GM19452 (cell line): ENCODE measurements around the gene DAZAP1.

Experiments
- ATAC-seq: cut with Tn5 transposase; IDR thresholded peaks from one replicate; pipeline ENCODE4 v1.9.1; 2021; ENCODE audit not compliant: unreplicated experiment

DAZAP1 gene

DNA sequence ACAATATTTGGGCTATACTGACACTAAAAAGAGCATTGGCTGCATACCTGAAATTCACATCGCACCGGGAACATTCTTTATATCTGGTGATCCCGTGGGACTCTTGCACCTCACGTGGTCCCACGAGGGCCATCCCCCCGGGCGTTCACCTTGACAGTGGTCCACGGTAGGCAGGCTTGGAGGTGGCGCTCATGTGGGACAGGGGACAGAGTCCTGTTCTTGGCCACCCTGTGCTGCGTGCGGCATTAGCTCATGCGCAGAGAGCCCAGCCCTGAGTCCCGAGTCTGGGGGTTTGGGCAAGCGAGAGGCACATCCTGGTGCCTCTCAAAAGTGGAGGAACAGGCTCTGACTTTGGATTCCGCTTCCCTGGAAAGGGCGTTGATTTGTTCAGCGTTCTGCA is 13.5 kb upstream of the DAZAP1 start:
- no peak for ATAC-seq

DNA sequence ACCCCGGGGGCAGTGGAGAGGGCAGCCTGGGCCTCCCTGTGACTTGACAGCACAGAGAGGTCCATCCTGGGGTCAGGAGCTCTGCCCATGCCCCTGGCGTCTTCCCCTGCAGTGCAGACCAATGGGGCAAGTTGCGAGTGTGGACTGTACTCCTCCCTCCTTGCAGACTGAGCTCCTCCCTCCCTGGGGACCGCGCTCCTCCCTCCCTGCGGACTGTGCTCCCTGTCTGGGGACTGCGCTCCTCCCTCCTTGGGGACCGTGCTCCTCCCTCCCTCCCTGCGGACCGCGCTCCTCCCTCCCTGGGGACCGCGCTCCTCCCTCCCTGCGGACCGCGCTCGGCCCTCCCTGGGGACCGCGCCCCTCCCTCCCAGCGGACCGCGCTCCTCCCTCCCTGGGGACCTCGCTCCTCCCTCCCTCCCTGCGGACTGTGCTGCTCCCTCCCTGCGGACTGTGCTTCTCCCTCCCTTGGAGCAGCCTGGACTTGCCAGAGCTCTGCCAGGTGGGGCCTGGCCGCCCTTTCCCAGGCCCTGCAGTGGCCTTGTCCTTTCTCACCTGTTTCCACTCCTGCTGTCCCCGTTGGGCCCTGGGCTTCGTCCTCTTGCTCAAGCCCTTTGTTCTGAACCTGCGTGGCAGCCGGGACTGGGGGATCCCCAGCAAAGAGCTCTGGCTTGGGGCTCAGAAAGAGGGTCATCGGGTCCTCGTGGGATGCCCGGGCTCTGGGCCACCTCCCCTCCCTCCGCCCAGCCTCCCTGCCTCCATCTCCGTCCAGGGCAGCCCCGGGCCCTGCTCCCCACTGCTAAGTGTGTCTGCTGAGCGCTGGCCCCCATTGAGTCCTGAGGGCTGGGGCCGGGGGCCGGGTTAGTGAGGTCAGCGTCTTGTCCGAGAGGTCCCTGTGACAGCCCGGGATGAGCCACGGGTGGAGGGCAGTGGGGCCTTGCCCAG is 12.9 kb upstream of the DAZAP1 start:
- ATAC-seq: no peak

DNA sequence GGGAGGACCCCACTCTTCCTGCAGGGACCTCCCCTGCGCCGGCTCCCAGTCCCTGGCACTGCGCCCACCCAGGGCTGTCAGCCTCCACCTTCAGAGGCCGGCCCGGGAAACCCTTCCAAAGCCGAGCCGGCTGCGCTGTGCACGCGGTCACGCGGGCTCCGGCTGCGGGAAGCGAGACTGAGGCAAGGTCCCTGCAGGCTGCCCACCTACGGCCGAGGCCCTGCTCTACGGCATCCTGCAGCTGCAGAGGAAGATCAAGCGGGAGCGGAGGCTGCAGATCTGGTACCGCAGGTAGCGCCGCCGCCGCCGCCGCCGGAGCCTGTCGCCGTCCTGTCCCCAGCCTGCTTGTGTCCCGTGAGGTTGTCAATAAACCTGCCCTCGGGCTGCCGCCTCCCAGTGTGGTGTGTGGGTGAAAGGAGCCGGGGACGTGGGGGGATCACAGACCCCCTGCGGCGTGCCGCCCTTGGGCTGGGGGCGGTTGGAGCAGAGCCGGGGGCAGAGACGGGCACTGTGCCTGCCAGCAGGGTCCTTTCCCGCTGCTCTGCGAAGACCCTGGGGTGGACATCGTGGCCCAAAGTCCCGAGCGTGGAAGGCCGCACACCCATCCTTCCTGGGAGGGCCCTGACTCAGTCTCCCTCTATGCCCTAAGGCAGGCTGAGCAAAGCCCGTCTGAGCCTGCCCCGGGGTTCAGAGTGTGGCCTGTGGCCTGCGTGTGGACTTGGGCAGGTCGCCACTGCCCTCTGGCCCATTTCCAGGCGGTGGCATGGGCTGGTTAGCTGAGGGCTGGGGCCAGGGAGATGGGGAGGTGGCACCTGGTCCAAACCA is 12.0 kb upstream of the DAZAP1 start:
- ATAC-seq: no peak

DNA sequence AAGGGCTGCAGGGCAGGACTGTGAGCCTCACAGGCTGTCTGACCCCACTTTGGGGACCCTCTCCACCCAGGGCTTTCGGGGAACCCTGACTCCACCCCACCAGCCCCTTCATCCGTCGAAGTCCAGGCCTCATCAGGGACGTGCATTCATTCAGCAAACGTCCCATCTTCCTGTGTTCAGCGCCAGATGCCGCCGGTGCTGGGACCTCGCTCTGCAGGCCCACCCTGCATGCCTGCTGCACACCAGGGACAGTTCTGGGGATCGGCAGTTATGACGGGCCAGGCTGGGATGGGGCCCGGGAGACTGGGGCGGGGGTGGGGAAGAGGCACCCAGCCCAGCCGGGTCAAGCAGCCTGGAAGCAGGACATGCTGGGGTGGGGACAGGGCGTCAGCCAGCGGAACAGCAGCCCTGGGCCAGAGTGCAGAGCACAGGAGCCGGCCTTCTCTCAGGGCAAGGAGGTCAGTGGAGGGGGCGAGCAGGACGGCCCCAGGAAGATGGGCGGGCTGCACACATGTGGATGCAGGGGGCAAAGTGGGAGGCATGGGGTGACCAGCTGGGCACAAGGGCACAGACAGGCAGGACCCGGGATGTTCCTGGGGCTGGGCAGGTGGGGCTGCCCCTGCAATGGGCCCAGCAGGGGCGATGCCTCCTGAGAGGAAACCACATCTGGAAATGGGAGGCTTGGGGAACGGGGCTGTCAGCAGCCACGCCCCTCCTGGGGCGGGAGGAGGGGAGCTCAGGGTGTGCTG is 11.2 kb upstream of the DAZAP1 start:
- ATAC-seq: no peak

DNA sequence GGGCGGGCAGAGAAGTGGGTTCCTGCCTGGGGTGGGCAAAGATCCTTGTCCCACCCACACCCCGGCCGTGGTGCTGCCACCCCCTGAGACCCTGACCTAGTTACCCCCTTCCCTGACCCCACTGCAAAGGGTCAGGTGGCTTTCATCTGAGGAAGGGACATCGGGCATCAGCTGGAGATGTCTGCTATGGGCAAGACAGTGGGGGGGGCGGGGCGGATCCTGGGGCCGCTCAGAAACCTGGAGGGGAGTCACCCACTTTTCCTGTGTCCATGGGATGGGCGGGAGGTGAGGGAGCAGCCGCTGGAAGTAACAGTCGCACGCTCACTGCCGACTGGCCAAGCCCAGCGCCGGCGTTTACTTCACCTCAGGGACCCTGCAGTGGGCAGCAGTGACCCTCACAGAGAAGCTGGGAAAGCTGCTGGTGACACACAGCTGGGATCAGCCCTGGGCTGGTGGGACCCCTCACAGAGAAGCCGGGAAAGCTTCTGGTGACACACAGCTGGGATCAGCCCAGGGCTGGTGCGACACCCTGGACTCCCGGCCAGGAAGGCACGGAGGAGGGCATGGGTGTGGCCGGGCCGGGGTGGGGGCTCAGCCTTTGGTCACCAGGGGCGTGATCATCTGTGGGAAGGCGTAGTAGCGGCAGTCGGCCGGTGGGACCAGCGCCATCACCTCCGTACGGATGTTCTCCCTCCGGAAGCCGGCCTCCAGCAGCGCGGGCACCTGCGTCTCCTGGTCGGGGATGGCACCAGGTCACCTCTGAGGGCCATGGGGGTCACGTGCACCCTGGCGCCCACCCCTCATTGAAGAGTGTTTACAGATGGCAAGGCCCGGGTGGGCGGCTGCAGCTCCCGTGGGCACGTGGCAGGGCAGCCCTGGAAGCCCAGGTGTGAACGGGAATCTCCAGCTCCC is 10.4 kb upstream of the DAZAP1 start:
- no peak for ATAC-seq

DNA sequence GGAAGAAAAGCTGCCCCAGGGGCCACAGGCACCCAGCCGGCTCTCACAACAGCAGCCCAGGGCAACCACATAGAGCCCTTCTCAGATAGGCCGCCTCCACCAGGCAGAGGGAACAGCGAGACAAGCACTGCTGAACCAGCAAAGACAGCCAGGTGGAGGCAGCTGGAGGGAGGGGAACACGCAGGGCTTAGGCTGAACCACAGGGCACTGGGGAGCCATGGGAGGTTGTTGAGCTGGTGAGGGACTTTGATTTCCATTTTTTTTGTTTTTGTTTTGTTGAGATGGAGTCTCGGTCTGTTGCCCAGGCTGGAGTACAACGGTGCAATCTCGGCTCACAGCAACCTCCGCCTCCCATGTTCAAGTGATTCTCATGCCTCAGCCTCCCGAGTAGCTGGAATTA is 9.5 kb upstream of the DAZAP1 start:
- no peak for ATAC-seq

DNA sequence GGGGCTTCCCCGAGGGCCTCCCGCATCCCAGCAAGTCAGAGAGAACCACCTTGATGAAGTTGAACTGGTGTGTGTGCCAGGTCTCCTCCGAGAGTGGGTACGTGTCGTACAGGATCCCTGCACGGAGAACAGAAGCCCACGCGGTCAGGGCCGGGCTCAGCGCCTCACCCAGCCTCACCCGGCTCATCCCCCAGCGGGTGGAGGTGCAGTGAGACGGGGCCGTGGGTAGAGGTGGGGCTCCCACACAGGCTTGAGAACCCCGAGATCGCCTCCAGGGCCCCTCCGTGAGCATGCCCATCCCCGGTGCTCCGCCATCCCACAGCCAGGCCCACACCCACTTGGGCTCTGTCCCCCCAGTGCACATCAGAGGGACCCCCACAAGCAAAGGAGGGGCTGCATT is 8.3 kb upstream of the DAZAP1 start:
- no peak for ATAC-seq

DNA sequence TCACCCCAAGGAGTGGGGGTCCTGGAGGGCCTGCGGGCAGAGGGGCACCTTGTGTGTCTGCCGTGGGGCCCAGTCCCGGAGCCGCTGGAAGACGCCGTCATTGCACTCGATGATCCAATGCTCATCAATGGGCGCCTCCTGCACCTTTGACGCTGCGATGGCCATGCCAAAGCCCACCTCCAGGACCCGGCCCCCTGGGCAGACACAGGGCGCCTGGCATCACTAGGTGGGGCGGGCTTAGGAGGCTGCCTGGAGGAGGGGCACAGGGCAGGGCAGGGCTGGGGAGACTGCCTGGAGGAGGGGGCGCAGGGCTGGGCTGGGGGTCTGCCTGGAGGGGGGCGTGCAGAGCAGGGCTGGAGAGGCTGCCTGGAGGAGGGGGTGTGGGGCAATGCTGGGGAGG is 7.6 kb upstream of the DAZAP1 start:
- ATAC-seq: no peak

DNA sequence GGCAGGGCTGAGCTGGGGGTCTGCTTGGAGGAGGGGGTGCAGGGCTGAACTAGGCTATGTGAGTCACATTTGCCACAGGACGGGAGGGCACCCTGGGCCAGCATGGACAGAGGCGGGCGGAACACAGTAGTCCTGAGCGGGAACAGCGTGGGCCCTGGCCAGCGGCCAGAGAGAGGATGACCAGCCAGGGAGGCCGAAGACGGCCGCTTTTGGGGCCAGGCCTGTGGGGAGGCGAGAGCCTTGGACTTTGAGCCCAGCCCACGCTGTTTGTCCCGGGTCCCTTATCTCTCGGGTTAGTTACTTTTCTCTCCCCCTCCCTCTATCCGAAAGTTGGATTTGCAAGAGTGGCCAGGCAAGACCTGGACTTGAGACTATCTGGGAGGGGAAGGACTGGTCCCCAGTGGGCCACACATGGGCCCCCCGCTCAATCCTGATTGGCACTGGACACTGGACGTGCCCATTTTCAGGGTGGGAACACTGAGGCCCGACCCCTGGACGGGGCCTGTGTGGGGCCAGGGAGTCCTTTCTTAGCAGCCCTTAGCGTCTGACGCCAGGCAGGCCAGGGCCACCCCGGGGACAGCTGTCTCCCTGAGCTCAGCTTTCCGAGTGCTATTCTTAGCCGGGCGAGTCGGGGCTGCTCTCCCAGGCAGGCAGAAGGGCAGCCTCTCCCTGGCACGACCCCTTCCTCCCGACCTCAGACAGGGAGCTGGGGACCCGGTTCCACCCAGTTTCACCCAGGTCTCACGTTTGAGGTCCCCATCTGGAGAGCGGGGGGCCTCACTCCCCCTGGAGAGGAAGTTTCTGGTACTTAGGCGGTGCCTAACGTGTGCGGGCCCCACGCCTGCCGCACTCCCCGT is 6.9 kb upstream of the DAZAP1 start:
- no peak for ATAC-seq

DNA sequence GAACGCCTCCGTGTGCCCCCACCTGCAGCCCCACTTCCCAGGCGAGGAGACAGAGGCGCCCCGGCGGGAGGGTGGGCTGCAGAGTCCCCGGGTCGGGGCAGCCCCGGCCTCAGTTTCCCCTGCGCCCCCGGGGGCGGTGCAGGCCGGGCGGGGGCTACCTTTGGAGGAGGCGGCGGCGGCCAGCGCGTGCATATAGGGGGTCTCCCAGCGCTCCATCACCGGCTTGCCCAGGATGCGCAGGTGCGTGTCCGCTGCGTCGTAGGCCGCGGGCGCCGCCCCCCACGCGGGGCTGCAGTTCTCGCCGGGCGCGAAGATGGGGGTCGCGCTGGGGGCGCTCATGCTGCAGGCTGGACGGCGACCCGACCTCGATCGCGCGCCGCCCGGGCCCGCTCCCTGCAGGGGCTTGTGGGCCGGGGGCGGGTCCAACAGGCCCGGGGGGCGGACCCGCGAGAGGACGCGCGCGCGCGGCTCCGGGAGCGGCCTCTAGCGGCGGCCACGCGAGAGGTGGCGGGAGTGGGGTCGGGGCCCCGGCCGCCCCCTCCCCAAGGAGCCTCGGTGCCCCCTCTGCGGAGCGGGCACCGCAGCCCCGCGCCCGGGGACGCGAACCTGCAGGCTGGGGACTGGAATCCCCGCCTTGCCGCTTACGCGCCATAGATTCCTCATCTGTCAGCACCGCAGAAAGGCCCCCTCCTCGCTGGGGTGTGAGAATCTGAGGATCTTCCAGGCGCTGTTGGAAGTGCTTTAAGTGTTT is 6.1 kb upstream of the DAZAP1 start, which contains the start of gene GAMT:
Gene GAMT, minus strand, starts transcription at position 405 of the 751 bp plus-strand sequence. Its CDS starts 66 bp downstream, at position 339.
- no peak for ATAC-seq

DNA sequence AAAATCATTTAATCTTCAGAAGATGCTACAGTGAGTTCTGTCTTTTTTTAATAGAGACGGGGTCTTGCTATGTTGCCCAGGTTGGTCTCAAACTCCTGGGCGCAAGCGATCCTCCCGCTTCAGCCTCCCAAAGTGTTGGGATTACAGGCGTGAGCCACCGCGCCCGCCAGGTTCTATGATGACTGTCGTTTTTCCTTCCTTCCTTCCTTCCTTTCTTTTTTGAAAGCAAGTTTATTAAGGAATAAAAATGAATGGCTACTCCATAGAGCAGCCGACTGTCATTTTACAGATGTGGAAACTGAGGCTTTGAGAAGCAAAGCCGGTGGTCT is 5.5 kb upstream of the DAZAP1 start:
- ATAC-seq: no peak

DNA sequence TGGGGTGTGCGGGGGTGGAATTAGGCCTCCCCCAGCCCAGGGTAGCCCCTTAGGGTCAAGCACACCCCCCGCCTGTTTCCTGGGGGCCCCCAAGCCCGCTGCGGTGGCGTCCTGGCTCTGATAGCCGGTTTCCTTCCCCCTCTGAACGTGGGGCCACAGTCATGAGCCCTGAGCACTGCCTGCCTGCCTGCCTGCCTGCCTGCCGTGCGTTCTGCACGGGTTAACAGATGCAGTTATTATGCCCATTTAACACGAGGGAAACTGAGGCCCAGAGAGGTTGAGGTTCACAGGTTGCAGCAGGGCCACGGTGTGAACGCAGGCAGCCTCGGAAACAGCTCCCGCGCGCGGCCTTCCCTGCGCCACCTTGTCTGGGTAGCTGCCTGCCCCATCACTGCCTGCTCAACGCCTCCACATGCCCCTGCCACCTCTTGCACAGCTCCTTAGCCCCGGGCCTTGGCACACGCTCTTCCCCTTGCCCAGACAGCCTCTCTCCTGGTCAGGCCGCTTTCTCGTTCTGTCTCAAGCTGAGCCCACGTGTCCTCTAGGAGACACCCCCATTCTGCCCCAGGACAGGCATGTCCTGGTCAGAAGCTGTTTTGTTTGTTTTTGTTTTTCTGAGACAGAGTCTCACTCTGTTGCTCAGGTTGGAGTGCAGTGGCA is 4.8 kb upstream of the DAZAP1 start:
- no peak for ATAC-seq

DNA sequence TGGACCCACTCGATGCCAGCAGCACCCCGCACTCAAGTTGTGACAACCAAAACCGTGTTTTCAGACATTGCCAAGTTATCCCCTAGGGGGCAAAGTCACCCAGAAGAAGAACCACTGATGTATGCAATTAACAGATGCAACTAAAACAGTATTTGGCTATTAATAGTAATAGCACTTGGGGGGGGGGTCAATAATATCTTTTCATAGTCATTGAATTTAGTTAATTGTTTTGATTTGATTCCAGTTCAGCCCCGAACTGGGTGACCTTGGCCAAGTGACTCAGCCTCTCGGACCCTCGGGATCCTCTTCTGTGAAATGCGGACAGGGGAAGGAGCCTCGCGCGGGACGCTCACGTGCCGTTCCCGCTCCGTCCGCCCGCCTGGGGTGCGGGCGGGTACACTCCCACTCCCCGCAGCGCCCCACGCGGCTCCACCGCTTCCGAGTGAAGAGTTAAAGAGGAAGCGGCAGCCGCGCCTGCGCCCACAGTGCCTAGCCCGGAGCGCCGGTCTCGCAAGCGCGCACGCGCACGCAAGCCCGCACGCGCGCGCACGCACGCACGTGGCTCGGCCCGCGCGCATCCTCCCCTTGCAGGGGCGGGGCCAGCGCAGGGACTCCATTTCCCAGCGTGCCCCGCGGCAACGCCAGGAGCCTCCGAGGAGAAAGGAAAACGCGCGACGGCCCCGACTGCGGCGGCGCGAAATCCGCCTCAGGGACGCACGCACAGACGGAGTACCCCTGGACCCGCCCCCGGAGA is 435 bp upstream of the DAZAP1 start:
- peak; percentile 78 for ATAC-seq

DNA sequence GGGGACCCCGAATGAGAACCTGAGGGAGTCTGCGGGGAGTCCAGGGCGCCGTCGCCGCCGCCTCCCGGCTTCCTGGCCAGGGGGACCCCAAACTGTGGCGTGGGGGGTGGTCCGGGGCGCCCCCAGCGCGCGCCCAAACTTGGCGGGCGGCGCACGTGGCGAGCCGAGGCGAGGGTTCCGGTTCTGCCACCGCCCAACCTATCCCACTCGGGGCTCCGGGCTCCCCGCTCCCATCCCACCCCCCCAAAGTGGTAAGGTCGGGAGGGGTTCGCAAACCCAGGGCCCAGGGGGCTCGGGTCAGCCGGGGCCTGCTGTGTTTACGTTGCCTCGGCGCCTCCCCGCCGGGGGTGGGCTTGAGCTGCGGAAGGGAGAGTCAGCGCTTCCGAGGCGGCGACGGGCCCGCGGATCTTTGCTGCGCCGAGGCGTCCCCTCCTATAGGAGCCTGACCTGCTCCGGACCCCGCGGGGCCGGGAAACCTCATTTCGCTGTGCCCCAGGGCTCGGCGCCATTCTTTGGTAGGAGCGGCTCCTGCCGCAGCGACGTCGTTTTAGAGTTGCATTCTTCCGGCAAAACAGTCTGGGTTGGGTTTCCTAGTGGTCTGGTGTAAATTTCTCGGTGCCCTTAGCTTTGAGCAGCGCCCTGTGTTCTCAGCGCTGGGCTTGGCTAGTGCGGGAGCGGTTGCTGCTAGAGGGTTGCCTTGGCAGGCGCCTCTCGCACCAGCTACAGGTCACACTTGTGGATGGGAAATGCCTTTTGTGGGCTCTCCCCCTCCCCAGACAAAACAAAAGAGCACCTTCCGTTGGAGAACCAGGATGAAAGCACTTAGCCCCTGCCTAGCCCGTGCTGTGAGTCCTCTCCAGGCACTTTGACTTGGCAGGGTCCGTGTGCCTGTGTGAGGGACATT is 1.2 kb downstream of the DAZAP1 start:
- ATAC-seq: no peak

DNA sequence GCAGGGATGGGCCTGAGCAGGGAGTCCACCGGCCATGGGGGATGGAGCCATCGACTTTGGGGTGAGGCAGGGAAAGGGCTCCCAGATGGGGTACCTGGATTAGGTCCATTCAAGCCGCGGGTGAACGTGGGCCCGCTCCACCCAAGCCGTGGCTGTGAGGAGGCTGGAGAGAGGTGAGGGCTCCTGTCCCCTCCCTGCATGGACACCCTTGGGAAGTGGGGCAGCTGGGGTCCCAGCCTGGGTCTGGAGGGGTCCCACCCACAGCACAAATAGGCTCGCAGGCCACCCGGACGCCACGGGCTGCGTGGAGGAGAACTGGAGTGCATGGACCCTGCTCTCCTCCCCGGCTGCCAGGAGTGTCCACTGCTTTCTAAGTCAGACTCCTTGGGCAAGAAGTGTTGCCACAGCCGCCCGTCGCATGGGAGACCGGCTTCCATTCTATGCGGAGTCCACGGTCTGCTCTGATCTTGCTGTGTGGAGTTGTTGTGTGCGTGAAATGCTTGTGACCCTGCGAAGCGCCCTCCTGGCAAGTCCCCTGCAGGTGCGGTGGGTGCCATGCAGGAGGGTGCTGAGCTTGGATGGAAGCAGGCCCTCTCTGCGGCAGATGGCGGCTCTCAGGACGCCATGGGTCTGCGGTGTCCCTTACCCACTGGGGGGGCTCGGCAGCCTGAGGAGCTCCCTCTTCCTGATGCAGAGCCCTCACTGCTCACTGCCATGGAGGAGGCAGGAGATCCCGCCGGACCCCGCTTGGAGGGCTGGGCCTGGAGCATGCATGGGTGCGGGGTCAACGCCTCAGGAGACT is 2.0 kb downstream of the DAZAP1 start:
- no peak for ATAC-seq
